ENCODE data around the gene GAS7. TPM values are rescaled to one million over a fixed set of nuclear protein-coding genes. Genes with fewer than 3 reads are reported as not detected.

The GAS7 gene
- total RNA-seq, 1 donor from 2014 or later, result 2.9 TPM

GRCh38 chr17:10081571-10082169, 116.7 kb downstream of the GAS7 start:
- Histone ChIP-seq H3K4me3 (no peak overlapping the region), H3K27ac (no peak overlapping the region), H4K20me1 (ENCODE audit: low read depth) (no peaks in the 10 kb centered on the region), H3K9me3 (ENCODE audit: low read depth) (no peaks in the 10 kb centered on the region), H3K4me2 (no peak overlapping the region), H2AFZ (replicated peaks) (no peak overlapping the region), H3K9ac (no peak overlapping the region), H3K4me1 (no peaks in the 10 kb centered on the region), H3K36me3 (no peaks in the 10 kb centered on the region), H3K79me2 (ENCODE audit: low read depth) (no peaks in the 10 kb centered on the region), H3K27me3 (no peaks in the 10 kb centered on the region), H3F3A (ENCODE audit: low read depth) (no peaks in the 10 kb centered on the region)
- DNase-seq (ENCODE audit: low spot score), result no peak
- no peaks in the 10 kb centered on the region for H3K27me3 Mint-ChIP-seq (ENCODE audit: insufficient read depth, low read depth)
- H3K36me3 Mint-ChIP-seq, result peaks cover 2% of the 10 kb centered on the region
- TF ChIP-seq EZH2 (IDR thresholded peaks at IDR 0.05) (no peak), EZH2phosphoT487 (IDR thresholded peaks at IDR 0.05) (no peak), CTCF (IDR thresholded peaks at IDR 0.05) (no peak)
- H3K27ac Mint-ChIP-seq, result no peak overlapping the region
- no peak overlapping the region for H3K4me3 Mint-ChIP-seq
- H3K9me3 Mint-ChIP-seq, result peaks cover 18% of the 10 kb centered on the region
- peaks cover 11% of the 10 kb centered on the region for H3K4me1 Mint-ChIP-seq

GRCh38 chr17:10077561-10078299, 120.7 kb downstream of the GAS7 start:
- Histone ChIP-seq H2AFZ (replicated peaks) (no peak overlapping the region), H4K20me1 (ENCODE audit: low read depth) (no peaks in the 10 kb centered on the region), H3K79me2 (ENCODE audit: low read depth) (no peaks in the 10 kb centered on the region), H3K27ac (no peak overlapping the region), H3K36me3 (no peaks in the 10 kb centered on the region), H3K4me3 (no peak overlapping the region), H3K27me3 (no peaks in the 10 kb centered on the region), H3F3A (ENCODE audit: low read depth) (no peaks in the 10 kb centered on the region), H3K9me3 (ENCODE audit: low read depth) (no peaks in the 10 kb centered on the region), H3K9ac (no peak overlapping the region), H3K4me1 (no peaks in the 10 kb centered on the region), H3K4me2 (no peak overlapping the region)
- no peak for DNase-seq (ENCODE audit: low spot score)
- Mint-ChIP-seq H3K36me3 (no peaks in the 10 kb centered on the region), H3K27ac (no peak overlapping the region), H3K4me1 (peaks cover 9% of the 10 kb centered on the region), H3K27me3 (ENCODE audit: insufficient read depth, low read depth) (no peaks in the 10 kb centered on the region), H3K4me3 (no peak overlapping the region), H3K9me3 (peaks cover 14% of the 10 kb centered on the region)
- TF ChIP-seq CTCF (IDR thresholded peaks at IDR 0.05), result no peak
- no peak for TF ChIP-seq EZH2phosphoT487 (IDR thresholded peaks at IDR 0.05)
- TF ChIP-seq EZH2 (IDR thresholded peaks at IDR 0.05), result no peak

- H3K27me3 ChIP-seq, result no peaks in the 10 kb centered on the region
- no peaks in the 10 kb centered on the region for H3K36me3 Mint-ChIP-seq
- H3K4me3 Mint-ChIP-seq, result no peak overlapping the region
- no peak overlapping the region for H3K27ac ChIP-seq
- H2AFZ ChIP-seq (replicated peaks), result no peak overlapping the region
- H3K27ac Mint-ChIP-seq, result no peak overlapping the region
- no peak for TF ChIP-seq EZH2 (IDR thresholded peaks at IDR 0.05)
- no peak for TF ChIP-seq CTCF (IDR thresholded peaks at IDR 0.05)
- TF ChIP-seq EZH2phosphoT487 (IDR thresholded peaks at IDR 0.05), result no peak
- no peaks in the 10 kb centered on the region for H3K9me3 ChIP-seq (ENCODE audit: low read depth)
- no peaks in the 10 kb centered on the region for H3F3A ChIP-seq (ENCODE audit: low read depth)
- H3K36me3 ChIP-seq, result no peaks in the 10 kb centered on the region
- DNase-seq (ENCODE audit: low spot score), result no peak
- no peak overlapping the region for H3K4me2 ChIP-seq
- H3K4me1 ChIP-seq, result no peaks in the 10 kb centered on the region
- no peaks in the 10 kb centered on the region for H3K27me3 Mint-ChIP-seq (ENCODE audit: insufficient read depth, low read depth)
- H3K9me3 Mint-ChIP-seq, result peaks cover 13% of the 10 kb centered on the region
- H3K4me3 ChIP-seq, result no peak overlapping the region
- H3K4me1 Mint-ChIP-seq, result peaks cover 14% of the 10 kb centered on the region
- no peak overlapping the region for H3K9ac ChIP-seq
- no peaks in the 10 kb centered on the region for H3K79me2 ChIP-seq (ENCODE audit: low read depth)
- H4K20me1 ChIP-seq (ENCODE audit: low read depth), result no peaks in the 10 kb centered on the region
These were observed 122.5 kb downstream of the GAS7 start for GRCh38 chr17:10075919-10076318.
